GM21360 (cell line): ENCODE results near the gene FBXL7.
"Not testable (repeated sequence)": the region's sequence is repeated elsewhere in the genome, so short reads cannot be mapped to it uniquely, and the experiment has no call there.

ENCODE experiments used
- ATAC-seq: cut with Tn5 transposase; IDR thresholded peaks from one replicate; pipeline ENCODE4 v1.9.1; 2021; ENCODE audit warnings: mild to moderate bottlenecking, moderate library complexity; ENCODE audit not compliant: unreplicated experiment

FBXL7 gene

DNA sequence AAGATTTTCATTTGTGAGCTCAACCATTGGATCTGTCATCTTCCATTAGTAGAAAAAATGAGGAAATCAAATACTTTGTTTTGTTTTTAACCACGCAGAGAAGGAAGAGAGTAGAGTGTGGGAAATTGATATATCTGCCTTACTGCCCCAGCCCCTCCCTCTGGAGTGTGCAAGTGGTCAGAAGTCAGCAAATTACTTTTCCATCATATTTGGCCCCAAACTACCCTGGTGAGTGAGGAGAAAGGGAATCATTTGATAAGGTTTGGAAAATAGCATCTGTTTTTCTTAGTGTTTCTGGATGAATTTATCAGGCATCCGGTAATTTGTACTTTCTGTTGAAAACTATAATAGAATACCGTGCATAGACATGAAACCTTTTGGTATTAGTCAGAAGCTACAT is 352.2 kb downstream of the FBXL7 start:
- ATAC-seq, result no peak

DNA sequence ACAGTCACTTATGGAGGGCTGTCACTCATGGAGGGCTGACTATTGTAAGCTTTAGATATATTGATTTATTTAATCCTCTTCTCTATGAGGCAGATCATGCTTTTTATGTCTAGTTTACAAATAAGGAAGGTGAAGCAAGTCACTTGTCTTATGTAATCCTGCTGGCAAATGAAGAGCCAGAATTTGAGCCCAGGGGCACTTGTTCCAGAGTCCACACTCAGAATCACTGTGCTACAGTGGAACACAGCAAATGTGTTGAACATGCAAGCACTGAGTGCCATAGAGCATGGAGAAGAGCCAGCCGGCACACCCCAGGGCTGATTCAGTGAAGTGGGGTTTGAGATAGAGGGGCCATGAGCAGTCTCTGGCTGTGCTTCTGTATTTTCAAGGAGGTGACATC is 353.0 kb downstream of the FBXL7 start:
- no peak for ATAC-seq

DNA sequence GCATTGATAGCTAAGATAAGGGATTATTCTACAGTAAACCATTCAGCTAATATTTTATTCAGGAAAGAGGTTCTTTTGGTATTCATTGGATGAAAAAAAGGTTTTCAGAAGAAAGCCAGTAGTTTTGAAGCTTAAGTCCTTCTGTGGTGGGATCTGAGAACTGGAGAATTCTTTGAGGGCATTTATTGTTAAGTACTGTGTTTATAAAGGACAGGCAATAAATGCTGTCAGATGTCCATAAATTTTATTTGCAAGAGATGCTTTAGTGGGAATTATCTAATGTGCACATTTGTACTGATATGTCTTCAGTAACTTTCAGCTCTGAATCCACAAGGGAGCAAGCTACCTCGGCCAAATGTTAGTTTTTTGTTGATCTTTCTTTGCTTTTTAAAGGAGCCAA is 358.3 kb downstream of the FBXL7 start:
- ATAC-seq, result no peak

DNA sequence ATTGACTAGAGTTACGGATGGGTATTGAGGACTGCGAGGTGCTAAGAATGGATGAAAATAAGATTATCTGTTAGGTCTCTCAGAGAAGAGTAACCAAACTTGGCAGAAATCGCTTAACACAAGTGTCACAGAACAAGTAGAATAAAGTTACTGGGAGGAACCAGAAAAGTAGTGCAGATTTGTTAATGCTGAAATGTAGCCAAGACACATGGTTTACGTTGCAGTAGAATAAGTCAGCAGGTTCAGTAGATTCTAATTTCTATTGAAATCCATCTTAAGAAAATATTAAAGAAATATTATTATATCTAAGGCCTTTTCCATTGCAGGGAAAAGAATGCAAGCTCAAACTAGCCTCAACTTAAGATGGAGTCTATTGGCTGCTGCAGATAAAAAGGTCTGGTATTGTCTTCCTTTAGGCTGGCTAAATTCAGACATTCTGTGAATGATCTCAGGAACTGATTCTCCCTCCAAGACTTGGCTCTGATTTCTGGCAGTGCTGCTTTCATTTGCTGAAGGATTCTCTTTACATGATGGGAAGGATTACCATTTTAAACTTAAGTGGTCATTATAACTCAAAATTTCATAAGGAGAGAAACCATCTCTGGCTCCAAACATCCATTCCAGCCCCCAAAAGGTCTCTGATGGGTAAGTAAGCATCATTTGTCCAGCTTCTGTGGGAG is 364.7 kb downstream of the FBXL7 start:
- no peak for ATAC-seq

DNA sequence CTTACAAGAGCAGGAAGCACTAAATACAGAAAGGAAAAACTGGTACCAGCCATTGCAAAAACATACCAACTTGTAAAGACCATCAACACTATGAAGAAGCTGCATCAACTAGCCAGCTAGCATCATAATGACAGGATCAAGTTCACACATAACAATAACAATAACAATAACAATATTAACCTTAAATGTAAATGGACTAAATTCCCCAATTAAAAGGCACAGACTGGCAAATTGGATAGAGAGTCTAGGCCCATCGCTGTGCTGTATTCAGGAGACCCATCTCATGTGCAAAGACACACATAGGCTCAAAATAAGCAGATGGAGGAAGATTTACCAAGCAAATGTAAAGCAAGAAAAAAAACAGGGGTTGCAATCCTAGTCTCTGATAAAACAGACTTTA is 372.3 kb downstream of the FBXL7 start:
- not testable (repeated sequence) for ATAC-seq

DNA sequence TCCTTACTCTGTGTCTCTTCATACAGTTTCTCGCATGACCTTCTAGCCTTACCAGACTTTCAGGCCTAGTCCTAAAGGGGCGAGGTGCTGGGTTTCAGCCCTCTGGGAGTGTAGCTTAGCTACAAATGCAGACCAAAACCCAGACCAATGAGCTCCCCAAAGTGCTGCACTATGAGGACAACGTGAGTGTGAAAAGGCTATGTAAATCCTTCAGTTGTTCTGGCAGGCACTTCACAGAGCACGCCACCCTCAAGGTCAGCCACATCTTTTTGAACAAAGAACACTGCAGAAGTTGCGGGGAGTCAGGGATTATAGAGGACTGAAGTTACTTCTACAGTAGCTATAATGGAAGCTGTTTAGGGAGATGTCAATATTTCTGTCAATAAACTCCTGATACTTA is 377.9 kb downstream of the FBXL7 start:
- ATAC-seq, result no peak

DNA sequence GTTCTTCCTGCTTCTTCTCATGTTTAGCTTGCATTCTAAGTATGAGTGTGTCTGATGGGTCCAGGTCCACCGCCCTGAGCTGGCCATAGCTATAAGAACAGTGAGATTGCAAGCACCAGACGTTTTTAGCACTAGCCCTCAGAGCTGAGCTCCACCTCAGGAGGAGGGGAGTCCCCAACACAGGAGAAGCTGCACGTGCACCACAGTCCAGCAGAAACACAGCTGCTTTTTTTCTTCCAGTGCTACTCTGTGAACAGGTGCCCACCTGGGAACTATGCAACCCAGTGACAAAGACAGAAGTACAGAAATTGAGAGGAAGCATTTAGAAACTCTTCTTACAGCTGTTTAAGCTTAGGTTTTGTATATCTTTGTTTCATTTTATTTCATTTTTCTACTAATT is 380.2 kb downstream of the FBXL7 start:
- ATAC-seq, result no peak

DNA sequence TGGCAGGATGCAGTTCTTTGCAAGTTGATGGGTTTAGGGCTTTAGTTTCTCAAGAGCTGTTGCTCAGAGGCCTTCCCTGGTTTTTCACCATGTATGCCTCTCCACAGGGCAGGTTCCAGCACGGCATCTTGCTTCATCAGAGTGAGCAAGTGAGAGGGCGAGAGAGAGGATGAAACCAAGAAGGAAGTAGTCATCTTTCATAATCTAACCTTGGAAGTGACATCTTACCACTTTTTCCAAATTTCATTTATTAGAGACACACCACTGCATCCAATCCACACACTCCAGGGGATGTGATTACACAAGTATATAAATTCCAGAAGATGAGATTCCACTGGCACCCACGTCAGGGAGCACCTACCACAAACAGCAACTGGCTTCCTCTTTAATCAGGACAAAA is 385.2 kb downstream of the FBXL7 start:
- ATAC-seq, result no peak

DNA sequence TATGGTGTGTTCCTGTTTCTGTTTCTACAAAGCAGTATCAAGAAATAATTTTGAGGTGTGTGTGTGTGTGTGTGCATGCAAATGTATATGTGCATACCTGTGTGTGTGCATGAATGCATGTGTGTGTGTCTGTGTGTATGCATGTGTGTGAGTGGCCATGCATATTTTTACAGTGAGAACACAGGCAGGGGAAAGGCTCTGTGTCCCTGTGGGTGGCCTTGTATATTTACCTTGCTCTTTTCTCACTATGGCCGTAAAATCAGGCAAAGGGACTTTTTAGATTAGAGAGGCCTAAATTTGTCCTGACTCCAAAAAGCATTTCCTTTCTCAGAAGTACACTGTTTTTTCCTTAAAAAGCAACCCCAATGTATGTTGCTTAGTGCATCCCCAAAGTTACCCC is 386.2 kb downstream of the FBXL7 start:
- no peak for ATAC-seq

DNA sequence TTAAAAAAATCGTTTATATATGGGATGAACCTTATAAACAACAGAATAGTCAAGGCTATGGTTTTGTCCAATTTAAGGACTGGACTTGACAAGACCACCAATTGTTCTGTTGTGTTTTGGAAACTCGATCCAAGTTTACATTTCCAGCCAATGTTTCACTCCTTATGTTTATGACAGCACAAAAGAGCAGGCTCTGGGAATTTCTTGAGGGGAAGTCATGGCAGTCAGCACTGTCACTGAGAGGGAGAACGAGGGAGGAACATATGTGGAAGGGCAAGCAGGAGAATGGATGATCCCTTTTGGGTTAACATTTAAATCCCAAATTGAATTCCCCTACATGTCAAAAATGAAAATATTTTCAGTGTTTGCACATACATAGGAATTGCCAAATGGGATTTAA is 387.1 kb downstream of the FBXL7 start:
- ATAC-seq, result no peak

DNA sequence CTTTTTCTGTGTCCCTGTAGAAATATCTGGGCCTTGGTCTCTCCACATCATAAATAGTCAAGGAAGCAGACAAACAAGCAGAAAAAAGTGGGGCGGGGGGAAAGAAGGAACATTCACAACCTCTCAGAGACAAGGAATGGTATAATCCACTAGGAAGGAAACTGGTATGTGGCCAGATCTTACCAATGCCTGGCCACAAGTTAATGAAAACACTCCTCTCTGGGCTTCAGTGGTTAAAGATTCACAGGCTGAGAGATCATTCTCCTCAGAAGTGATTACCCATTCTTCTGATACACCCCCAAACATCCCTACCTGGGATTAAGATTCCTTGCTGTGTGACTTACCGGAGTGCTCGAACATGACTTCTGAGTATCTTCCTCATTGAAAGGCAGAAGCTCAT is 389.0 kb downstream of the FBXL7 start:
- ATAC-seq, result no peak

DNA sequence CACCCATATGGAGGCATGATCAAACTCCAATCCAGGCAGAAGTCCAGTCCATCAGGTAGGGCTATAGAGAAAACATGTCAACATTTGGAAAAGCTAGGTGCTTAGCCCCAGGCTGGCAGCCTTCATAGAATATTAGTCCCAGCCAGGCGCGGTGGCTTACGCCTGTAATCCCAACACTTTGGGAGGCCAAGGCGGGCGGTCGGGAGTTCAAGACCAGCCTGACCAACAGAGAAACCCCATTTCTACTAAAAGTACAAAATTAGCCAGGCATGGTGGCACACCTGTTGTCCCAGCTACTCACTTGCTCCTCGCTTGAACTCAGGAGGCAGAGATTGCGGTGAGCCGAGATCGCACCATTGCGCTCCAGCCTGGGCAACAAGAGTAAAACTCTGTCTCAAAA is 393.9 kb downstream of the FBXL7 start:
- no peak for ATAC-seq

DNA sequence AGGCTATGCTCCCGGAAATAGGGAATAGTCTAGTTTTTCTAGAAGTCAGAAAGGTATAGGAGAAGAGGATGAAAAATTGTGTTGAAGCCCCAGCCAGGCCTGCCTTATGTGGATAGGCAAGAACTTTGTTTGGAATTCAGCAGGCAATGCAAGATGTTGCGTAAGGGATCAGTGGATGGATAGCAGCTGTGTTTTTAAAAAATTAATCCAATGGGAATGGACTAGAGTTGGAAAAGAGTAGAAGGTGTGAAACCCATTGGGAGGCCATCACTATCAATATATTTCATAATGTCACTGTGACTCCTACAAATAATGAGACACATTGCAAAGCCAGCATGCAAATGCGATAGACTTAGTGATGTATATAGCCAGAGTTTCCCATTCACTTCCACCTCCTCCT is 397.7 kb downstream of the FBXL7 start:
- ATAC-seq, result no peak

DNA sequence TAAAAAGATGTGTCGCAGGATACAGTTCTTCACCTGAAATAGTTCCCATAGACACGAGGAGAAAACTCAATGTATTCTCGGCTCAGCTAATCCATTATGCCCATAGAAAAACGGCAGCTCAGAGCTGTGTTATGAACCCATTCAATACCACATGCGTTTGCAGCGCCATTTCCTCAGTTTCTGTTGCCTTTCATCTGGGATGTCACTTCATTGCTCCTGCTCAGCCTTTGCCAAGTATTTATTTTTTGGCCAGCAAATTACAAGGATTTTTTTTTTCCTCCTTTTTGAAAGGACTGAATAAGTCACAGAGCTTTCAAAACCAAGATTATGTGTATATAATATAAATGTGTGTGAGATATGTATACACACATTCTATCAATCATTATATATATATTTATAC is 398.7 kb downstream of the FBXL7 start:
- ATAC-seq, result no peak

DNA sequence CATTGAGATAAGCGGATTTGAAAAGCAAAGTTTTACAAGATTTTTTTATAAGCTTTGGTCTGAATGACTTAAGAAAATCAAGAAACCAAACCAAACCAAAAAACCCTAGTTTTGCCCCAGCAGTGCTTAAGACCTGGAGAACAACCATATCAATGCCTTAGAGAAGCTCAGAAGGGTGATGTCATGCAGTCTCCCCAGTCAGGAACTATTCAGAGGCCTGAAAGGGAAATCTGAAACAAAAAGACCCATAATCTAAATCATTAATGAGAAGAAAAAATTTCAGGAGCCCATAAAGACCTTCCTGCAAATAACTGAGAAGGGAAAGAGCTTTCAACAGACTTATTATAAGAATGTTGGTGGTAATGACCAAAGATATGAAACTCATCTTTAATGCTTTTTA is 399.5 kb downstream of the FBXL7 start:
- ATAC-seq, result no peak

DNA sequence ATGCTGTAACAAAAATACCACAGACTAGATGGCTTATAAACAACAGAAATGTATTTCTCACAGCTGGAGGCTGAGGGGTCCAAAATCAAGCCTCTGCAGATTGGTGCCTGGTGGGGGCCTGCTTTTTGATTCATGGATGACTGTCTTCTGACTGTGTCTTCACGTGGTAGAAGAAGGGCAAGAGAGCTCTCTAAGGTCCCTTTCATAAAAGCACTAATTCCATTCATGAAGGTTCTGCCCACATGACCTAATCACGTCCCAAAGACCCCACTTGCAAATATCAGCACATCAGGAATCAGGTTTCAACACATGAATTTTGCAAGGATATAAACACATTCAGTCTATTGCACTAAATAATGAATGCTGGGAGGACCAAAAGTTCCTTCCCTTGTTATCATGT is 401.2 kb downstream of the FBXL7 start:
- ATAC-seq, result no peak

DNA sequence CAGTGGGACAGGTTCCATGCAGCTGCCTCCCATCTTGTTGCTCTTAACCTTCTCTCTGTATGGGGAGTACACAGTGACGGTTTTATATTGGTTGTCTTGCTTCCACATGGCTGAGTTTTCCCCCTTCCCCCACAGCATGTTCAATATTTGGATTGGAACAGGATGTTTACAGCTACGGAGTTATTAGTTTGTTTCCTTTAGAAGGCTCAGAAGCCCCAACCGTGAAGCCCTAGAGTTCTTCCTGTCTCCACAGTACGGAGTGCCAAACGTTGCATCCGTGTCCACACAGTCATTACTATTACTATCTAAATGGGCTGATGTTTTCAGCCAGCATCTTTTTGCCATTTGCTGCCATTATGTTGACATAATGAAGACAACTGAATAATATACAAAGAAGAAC is 402.1 kb downstream of the FBXL7 start:
- no peak for ATAC-seq

DNA sequence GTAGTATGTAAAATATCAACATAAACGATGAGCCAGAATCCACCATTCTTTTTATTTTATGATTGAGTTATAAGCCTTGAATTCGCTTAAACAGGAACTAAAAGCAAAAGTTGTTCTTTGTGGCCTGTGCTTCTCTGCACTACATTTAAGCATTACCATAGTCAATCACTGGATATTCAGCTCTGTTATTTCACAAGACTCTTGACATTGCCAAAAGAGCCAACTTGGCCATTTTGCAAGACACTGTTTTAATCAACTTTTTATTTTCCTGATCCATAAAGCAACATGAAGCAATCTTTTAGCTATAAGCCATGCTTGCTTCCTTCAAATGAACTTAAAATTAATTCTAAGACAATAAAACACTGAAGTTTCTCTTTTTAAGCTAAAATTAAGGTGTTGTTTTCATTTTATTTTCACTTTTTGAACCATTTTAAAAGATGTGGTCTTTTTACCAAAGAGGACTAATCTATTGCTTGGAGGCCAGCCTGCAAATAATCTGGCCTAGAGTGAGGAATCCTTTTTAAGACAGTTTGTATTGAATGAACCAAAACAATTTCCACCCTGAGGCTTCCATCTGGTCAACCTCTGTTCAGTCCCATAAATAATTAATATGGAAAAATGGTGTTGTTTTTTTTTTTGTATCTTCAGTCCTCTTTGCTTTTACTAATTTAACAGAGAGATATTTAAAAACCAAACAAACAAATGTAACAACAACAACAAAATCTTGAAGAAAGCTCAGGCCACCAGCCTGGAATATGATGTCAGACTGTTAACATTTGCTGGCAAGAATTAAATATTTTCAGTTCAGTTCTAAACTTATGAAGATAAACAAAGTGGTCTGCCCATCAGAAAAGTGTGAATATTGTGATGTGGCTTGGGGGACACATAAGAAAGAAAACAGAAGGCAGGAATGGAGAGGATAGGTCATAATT is 405.2 kb downstream of the FBXL7 start:
- ATAC-seq, result no peak

DNA sequence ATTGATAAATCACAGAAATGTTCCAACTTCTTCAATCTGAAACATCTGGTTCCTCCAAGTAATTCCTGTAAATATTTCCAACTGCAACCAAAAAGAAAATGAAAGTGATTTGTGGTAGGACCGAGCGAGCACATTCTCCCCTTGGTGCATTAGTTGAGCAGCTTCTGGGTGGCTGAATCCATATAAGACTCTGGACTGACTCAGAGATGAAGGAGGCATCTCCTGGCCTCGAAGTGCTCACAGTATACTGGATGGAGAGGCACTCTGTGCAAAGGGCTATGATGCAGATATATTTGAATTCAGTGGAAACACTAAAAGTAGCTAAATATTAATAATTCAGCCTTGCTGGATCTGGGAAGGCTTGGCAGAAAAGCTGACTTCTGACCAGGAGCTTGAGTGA is 414.7 kb downstream of the FBXL7 start:
- ATAC-seq, result no peak

DNA sequence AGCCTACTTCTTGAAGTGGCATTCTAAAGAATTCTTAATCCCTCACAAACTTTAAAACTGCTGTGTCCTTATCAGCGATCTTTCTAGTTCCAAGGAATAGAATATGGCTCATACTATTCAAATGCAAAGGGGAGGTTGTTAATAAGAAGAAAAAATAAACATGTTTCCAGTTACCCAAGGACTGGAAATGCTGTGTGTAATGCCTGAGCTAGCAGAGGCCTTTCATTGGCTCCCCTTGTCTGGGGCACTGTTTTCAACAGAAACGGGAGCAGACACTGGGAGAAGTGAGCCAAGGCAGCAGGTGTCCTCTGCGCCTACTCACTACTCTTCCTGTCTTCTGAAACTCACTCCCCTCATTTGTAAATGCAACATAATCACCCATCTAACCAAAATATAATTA is 426.6 kb downstream of the FBXL7 start:
- no peak for ATAC-seq

DNA sequence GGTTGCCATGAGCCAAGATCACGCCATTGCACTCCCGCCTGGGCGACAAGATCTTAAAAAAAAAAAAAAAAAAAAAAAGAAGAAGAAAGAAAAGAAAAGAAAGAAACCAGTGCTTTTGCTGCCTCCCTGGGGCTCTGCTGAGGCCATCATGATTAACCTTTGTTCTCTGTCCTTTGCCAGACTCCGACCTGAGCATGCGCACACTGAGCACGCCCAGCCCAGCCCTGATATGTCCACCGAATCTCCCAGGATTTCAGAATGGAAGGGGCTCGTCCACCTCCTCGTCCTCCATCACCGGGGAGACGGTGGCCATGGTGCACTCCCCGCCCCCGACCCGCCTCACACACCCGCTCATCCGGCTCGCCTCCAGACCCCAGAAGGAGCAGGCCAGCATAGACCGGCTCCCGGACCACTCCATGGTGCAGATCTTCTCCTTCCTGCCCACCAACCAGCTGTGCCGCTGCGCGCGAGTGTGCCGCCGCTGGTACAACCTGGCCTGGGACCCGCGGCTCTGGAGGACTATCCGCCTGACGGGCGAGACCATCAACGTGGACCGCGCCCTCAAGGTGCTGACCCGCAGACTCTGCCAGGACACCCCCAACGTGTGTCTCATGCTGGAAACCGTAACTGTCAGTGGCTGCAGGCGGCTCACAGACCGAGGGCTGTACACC is 427.9 kb downstream of the FBXL7 start:
- ATAC-seq, result no peak
